Loucy (cell line): ENCODE results near the gene CDKL4.
"Not testable (repeated sequence)": the region's sequence is repeated elsewhere in the genome, so short reads cannot be mapped to it uniquely, and the experiment has no call there.

Experiments used
- H2AFZ ChIP-seq: fragments of 200-600 bp; sonication (generic); 2 replicates; pipeline ENCODE4 v1.6.0; 2016; ENCODE audit warnings: antibody characterized with exemption, mild to moderate bottlenecking, low read length, moderate library complexity
- H3F3A ChIP-seq: fragments of 200-600 bp; 2 replicates; pipeline ENCODE4 v1.6.0; 2016; ENCODE audit warnings: antibody characterized with exemption, low read depth, mild to moderate bottlenecking
- H3K27me3 ChIP-seq: fragments of 200-600 bp; sonication (generic); 2 replicates; pipeline ENCODE4 v1.6.1; 2014; ENCODE audit warnings: low read length, mild to moderate bottlenecking; ENCODE audit not compliant: insufficient read depth, poor library complexity, severe bottlenecking
- H3K36me3 ChIP-seq: fragments of 200-600 bp; sonication (generic); 2 replicates; pipeline ENCODE4 v1.6.1; 2016; ENCODE audit warnings: low read length; ENCODE audit not compliant: insufficient read depth
- H3K4me1 ChIP-seq: fragments of 200-600 bp; sonication (generic); 2 replicates; pipeline ENCODE4 v1.5.1; 2014; ENCODE audit warnings: low read length, mild to moderate bottlenecking; ENCODE audit not compliant: insufficient read depth, poor library complexity, severe bottlenecking
- H3K4me2 ChIP-seq: fragments of 200-600 bp; sonication (generic); 2 replicates; pipeline ENCODE4 v1.6.0; 2014; ENCODE audit warnings: antibody characterized with exemption, low read length, low read depth, mild to moderate bottlenecking; ENCODE audit not compliant: poor library complexity, severe bottlenecking
- H3K4me3 ChIP-seq: fragments of 200-600 bp; sonication (generic); 2 replicates; pipeline ENCODE4 v1.5.1; 2014; ENCODE audit warnings: low read length, mild to moderate bottlenecking, mixed read lengths; ENCODE audit not compliant: poor library complexity, severe bottlenecking
- H3K79me2 ChIP-seq: fragments of 200-600 bp; sonication (generic); 2 replicates; pipeline ENCODE4 v1.6.1; 2014; ENCODE audit warnings: low read length; ENCODE audit not compliant: insufficient read depth
- H3K9ac ChIP-seq: fragments of 200-600 bp; sonication (generic); 2 replicates; pipeline ENCODE4 v1.6.0; 2014; ENCODE audit warnings: mild to moderate bottlenecking, low read depth, low read length, moderate library complexity; ENCODE audit not compliant: poor library complexity, severe bottlenecking
- H3K9me2 ChIP-seq: fragments of 200-600 bp; sonication (generic); replicated peaks from 2 replicates; pipeline ENCODE4 v1.6.1; 2016; ENCODE audit warnings: low read depth, low read length, mixed read lengths
- H3K9me3 ChIP-seq: fragments of 200-600 bp; sonication (generic); 2 replicates; pipeline ENCODE4 v1.6.1; 2014; ENCODE audit warnings: mild to moderate bottlenecking, antibody characterized with exemption, low read length, low read depth; ENCODE audit not compliant: insufficient read depth
- H4K20me1 ChIP-seq: fragments of 200-600 bp; sonication (generic); 2 replicates; pipeline ENCODE4 v1.6.0; 2014; ENCODE audit warnings: antibody characterized with exemption, low read length, mild to moderate bottlenecking; ENCODE audit not compliant: insufficient read depth, poor library complexity, severe bottlenecking
- EZH2phosphoT487 ChIP-seq: fragments of 200-600 bp; IDR thresholded peaks from 2 replicates; pipeline ENCODE4 v1.6.1; 2018; ENCODE audit warnings: antibody characterized with exemption, mild to moderate bottlenecking, moderate library complexity, borderline replicate concordance
- TF ChIP-seq, protein P1 (sequence below): fragments of 200-600 bp; sonication (generic); conservative IDR thresholded peaks from 2 replicates; pipeline ENCODE4 v1.5.1; 2014; ENCODE audit warnings: mild to moderate bottlenecking, antibody characterized with exemption, low read length

CDKL4 gene

GRCh38 chr2:39140322-39140847 is 103.4 kb downstream of the CDKL4 start:
- Histone ChIP-seq H3K27me3 (no peaks in the 10 kb centered on the region), H2AFZ (no peak overlapping the region), H3K9me2 (no peaks in the 10 kb centered on the region), H3F3A (peaks cover 3% of the 10 kb centered on the region; the same call in 1 of the 2 replicates), H3K9me3 (no peaks in the 10 kb centered on the region), H3K4me1 (peaks cover 18% of the 10 kb centered on the region), H3K4me2 (no peak overlapping the region), H3K4me3 (no peak overlapping the region), H3K79me2 (no peaks in the 10 kb centered on the region), H4K20me1 (no peaks in the 10 kb centered on the region), H3K9ac (no peak overlapping the region), H3K36me3 (no peaks in the 10 kb centered on the region)
- TF ChIP-seq, protein P1, sequence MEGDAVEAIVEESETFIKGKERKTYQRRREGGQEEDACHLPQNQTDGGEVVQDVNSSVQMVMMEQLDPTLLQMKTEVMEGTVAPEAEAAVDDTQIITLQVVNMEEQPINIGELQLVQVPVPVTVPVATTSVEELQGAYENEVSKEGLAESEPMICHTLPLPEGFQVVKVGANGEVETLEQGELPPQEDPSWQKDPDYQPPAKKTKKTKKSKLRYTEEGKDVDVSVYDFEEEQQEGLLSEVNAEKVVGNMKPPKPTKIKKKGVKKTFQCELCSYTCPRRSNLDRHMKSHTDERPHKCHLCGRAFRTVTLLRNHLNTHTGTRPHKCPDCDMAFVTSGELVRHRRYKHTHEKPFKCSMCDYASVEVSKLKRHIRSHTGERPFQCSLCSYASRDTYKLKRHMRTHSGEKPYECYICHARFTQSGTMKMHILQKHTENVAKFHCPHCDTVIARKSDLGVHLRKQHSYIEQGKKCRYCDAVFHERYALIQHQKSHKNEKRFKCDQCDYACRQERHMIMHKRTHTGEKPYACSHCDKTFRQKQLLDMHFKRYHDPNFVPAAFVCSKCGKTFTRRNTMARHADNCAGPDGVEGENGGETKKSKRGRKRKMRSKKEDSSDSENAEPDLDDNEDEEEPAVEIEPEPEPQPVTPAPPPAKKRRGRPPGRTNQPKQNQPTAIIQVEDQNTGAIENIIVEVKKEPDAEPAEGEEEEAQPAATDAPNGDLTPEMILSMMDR = no peak
- TF ChIP-seq EZH2phosphoT487 = no peak

- TF ChIP-seq, protein P1 = no peak
- no peak for TF ChIP-seq EZH2phosphoT487
- H2AFZ ChIP-seq = no peak overlapping the region
These were observed 104.1 kb downstream of the CDKL4 start for GRCh38 chr2:39139511-39140237.

DNA sequence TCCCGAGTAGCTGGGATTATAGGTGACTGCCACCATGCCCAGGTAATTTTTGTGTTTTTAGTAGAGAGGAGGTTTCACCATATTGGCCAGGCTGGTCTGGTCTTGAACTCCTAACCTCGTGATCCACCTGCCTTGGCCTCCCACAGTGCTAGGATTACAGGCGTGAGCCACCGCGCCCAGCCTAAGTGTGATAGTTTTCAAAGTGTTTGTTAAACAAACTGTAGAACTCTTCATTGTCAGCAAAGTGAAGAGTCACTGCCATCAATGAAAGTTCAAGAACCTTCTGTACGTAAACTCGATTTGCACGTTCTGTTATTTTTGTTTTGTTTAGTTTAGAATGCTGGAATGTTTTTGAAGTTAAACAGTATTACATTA is 104.9 kb downstream of the CDKL4 start:
- H3K9me3 ChIP-seq = no peaks in the 10 kb centered on the region
- no peaks in the 10 kb centered on the region for H3K36me3 ChIP-seq
- no peaks in the 10 kb centered on the region for H3K79me2 ChIP-seq
- no peak overlapping the region for H2AFZ ChIP-seq
- peaks cover 3% of the 10 kb centered on the region; the same call in 1 of the 2 replicates for H3F3A ChIP-seq
- H3K4me2 ChIP-seq = no peak overlapping the region
- H4K20me1 ChIP-seq = no peaks in the 10 kb centered on the region
- TF ChIP-seq, protein P1 = no peak
- no peak for TF ChIP-seq EZH2phosphoT487
- no peaks in the 10 kb centered on the region for H3K9me2 ChIP-seq
- peaks cover 19% of the 10 kb centered on the region for H3K4me1 ChIP-seq
- H3K27me3 ChIP-seq = no peaks in the 10 kb centered on the region
- H3K9ac ChIP-seq = no peak overlapping the region
- H3K4me3 ChIP-seq = no peak overlapping the region

More at GRCh38 chr2:39139511-39140237, 104.1 kb downstream of the CDKL4 start:
- Histone ChIP-seq H3K4me1 (peaks cover 19% of the 10 kb centered on the region), H3K79me2 (no peaks in the 10 kb centered on the region), H3K4me2 (no peak overlapping the region), H3K9me2 (no peaks in the 10 kb centered on the region), H3K36me3 (no peaks in the 10 kb centered on the region), H3K9me3 (no peaks in the 10 kb centered on the region), H3K27me3 (no peaks in the 10 kb centered on the region), H3F3A (peaks cover 3% of the 10 kb centered on the region; the same call in 1 of the 2 replicates), H3K9ac (no peak overlapping the region), H3K4me3 (no peak overlapping the region), H4K20me1 (no peaks in the 10 kb centered on the region)

GRCh38 chr2:39138187-39138836 is 105.5 kb downstream of the CDKL4 start:
- H3K4me1 ChIP-seq = peaks cover 19% of the 10 kb centered on the region
- H3K9me2 ChIP-seq, H3K36me3 ChIP-seq, H3K27me3 ChIP-seq, H3K9ac ChIP-seq, H2AFZ ChIP-seq, H3K4me2 ChIP-seq, H3K9me3 ChIP-seq, H3K4me3 ChIP-seq, H4K20me1 ChIP-seq, H3K79me2 ChIP-seq, H3F3A ChIP-seq: not testable (repeated sequence)
